ENCODE results near the gene RAB7B.

DNA sequence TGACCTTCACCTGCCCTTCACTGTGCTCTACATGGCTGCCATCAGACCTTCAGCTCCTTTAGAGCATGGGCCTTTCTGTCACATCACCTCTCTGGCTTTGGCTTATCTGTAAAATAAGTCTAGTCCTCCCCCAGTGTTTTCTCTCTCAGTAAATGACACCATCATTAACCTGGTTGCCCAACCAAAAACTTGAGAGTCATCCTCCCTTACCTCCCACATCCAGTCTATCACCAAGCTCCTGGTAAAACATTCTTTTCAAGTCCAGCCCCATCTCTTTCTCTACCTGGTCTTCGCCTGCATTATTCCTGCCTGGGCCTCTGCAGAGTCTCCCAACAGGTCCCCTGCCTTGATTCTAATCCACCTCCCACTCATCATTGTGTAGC, 73.0 kb downstream of the RAB7B start:
- no peak for TF ChIP-seq POLR2A (IDR thresholded peaks at IDR 0.05; ENCODE audit: low read depth, low read length)
- no peak for TF ChIP-seq CHD1 (IDR thresholded peaks at IDR 0.05; ENCODE audit: low read depth, low read length)
- TF ChIP-seq, protein P1, sequence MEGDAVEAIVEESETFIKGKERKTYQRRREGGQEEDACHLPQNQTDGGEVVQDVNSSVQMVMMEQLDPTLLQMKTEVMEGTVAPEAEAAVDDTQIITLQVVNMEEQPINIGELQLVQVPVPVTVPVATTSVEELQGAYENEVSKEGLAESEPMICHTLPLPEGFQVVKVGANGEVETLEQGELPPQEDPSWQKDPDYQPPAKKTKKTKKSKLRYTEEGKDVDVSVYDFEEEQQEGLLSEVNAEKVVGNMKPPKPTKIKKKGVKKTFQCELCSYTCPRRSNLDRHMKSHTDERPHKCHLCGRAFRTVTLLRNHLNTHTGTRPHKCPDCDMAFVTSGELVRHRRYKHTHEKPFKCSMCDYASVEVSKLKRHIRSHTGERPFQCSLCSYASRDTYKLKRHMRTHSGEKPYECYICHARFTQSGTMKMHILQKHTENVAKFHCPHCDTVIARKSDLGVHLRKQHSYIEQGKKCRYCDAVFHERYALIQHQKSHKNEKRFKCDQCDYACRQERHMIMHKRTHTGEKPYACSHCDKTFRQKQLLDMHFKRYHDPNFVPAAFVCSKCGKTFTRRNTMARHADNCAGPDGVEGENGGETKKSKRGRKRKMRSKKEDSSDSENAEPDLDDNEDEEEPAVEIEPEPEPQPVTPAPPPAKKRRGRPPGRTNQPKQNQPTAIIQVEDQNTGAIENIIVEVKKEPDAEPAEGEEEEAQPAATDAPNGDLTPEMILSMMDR (conservative IDR thresholded peaks at IDR 0.05; ENCODE audit: low read depth, low read length) = no peak
- TF ChIP-seq CEBPB (IDR thresholded peaks at IDR 0.05; ENCODE audit: low read depth, low read length) = no peak
- no peak for TF ChIP-seq RAD21 (IDR thresholded peaks at IDR 0.05; ENCODE audit: low read length)
- TF ChIP-seq, protein P2, sequence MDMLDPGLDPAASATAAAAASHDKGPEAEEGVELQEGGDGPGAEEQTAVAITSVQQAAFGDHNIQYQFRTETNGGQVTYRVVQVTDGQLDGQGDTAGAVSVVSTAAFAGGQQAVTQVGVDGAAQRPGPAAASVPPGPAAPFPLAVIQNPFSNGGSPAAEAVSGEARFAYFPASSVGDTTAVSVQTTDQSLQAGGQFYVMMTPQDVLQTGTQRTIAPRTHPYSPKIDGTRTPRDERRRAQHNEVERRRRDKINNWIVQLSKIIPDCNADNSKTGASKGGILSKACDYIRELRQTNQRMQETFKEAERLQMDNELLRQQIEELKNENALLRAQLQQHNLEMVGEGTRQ (IDR thresholded peaks at IDR 0.05; ENCODE audit: low read depth, low read length) = no peak
- TF ChIP-seq FOS (IDR thresholded peaks at IDR 0.05; ENCODE audit: low read depth, low read length) = no peak
- TF ChIP-seq RCOR1 (IDR thresholded peaks at IDR 0.05; ENCODE audit: insufficient replicate concordance, low read length) = no peak
- no peak for TF ChIP-seq NFE2L2 (IDR thresholded peaks at IDR 0.05; ENCODE audit: low read depth, low read length)

Measured in IMR-90 (cell line).